Neural cell (in vitro differentiated cells): ENCODE data around the gene KANK4. TPM values are rescaled to one million over a fixed set of nuclear protein-coding genes. Genes with fewer than 3 reads are reported as not detected.

ENCODE experiments used
- H2AFZ ChIP-seq: fragments of 200-600, 300-800 bp; sonication (generic), shearing (Covaris generic); 2 replicates; pipeline ENCODE4 v1.6.0; 2014; ENCODE audit warnings: low read depth, mild to moderate bottlenecking, antibody characterized with exemption, low read length, moderate library complexity
- H3F3A ChIP-seq: fragments of 200-600 bp; shearing (Covaris generic); 2 replicates; pipeline ENCODE4 v1.6.1; 2016; ENCODE audit warnings: mild to moderate bottlenecking, moderate library complexity, mixed read lengths, antibody characterized with exemption, low read length; ENCODE audit not compliant: insufficient read depth, poor library complexity, severe bottlenecking
- H3K27ac ChIP-seq: fragments of 200-600, 300-800 bp; sonication (generic), shearing (Covaris generic); 2 replicates; pipeline ENCODE4 v1.5.1; 2014; ENCODE audit warnings: mild to moderate bottlenecking, low read length, moderate library complexity
- H3K27me3 ChIP-seq: fragments of 300-800, 200-600 bp; sonication (generic), shearing (Covaris generic); 2 replicates; pipeline ENCODE4 v1.6.0; 2014; ENCODE audit warnings: mild to moderate bottlenecking, low read depth, low read length, moderate library complexity; ENCODE audit not compliant: insufficient read depth
- H3K36me3 ChIP-seq: fragments of 300-800, 200-600 bp; sonication (generic), shearing (Covaris generic); 2 replicates; pipeline ENCODE4 v1.5.1; 2014; ENCODE audit warnings: mild to moderate bottlenecking, antibody characterized with exemption, low read length, moderate library complexity; ENCODE audit not compliant: insufficient read depth
- H3K4me2 ChIP-seq: fragments of 300-800, 200-600 bp; sonication (generic), shearing (Covaris generic); 2 replicates; pipeline ENCODE4 v1.6.0; 2014; ENCODE audit warnings: mild to moderate bottlenecking, low read length
- H3K4me3 ChIP-seq: fragments of 300-800, 200-600 bp; sonication (generic), shearing (Covaris generic); 2 replicates; pipeline ENCODE4 v1.5.1; 2014; ENCODE audit warnings: mild to moderate bottlenecking, low read length, moderate library complexity
- H3K79me2 ChIP-seq: fragments of 200-600 bp; shearing (Covaris generic); replicated peaks from 2 replicates; pipeline ENCODE4 v1.6.0; 2014; ENCODE audit warnings: mild to moderate bottlenecking, low read length, moderate library complexity; ENCODE audit not compliant: insufficient read depth
- H3K9ac ChIP-seq: fragments of 300-800, 200-600 bp; sonication (generic), shearing (Covaris generic); 2 replicates; pipeline ENCODE4 v1.6.1; 2016; ENCODE audit warnings: mild to moderate bottlenecking, low read length, mixed read lengths
- H3K9me2 ChIP-seq: fragments of 200-600 bp; shearing (Covaris generic); 2 replicates; pipeline ENCODE4 v1.6.1; 2016; ENCODE audit warnings: mild to moderate bottlenecking, low read length, mixed read lengths; ENCODE audit not compliant: insufficient read depth
- H3K9me3 ChIP-seq: fragments of 200-600, 300-800 bp; sonication (generic), shearing (Covaris generic); 2 replicates; pipeline ENCODE4 v1.6.1; 2016; ENCODE audit warnings: mild to moderate bottlenecking, mixed run types, low read length, moderate library complexity, mixed read lengths
- H4K20me1 ChIP-seq: fragments of 200-600 bp; shearing (Covaris generic); 2 replicates; pipeline ENCODE4 v1.6.1; 2016; ENCODE audit warnings: mild to moderate bottlenecking, mixed run types; ENCODE audit not compliant: insufficient read depth
- EP300 ChIP-seq: fragments of 450-650 bp; conservative IDR thresholded peaks from 2 replicates; pipeline ENCODE4 v1.6.1; 2014; ENCODE audit warnings: antibody characterized with exemption, mild to moderate bottlenecking, moderate library complexity; ENCODE audit not compliant: poor library complexity, severe bottlenecking
- EZH2 ChIP-seq: fragments of 200-600, 300-800 bp; shearing (Covaris generic), sonication (generic); IDR thresholded peaks from 2 replicates; pipeline ENCODE4 v1.6.1; 2014; ENCODE audit warnings: antibody characterized with exemption, low read length, borderline replicate concordance, mild to moderate bottlenecking; ENCODE audit not compliant: insufficient read depth, poor library complexity, severe bottlenecking
- MXI1 ChIP-seq: fragments of 450-650 bp; conservative IDR thresholded peaks from 2 replicates; pipeline ENCODE4 v1.6.1; 2014; ENCODE audit warnings: antibody characterized with exemption, mild to moderate bottlenecking; ENCODE audit not compliant: poor library complexity, severe bottlenecking
- POLR2AphosphoS5 ChIP-seq: IDR thresholded peaks from 2 replicates; pipeline ENCODE4 v1.6.1; 2012
- RAD21 ChIP-seq: fragments of 450-650 bp; conservative IDR thresholded peaks from 2 replicates; pipeline ENCODE4 v1.6.1; 2014; ENCODE audit warnings: antibody characterized with exemption, mild to moderate bottlenecking, moderate library complexity
- SMC3 ChIP-seq: fragments of 450-650 bp; conservative IDR thresholded peaks from 2 replicates; pipeline ENCODE4 v1.6.1; 2014; ENCODE audit warnings: antibody characterized with exemption, mild to moderate bottlenecking, moderate library complexity; ENCODE audit not compliant: poor library complexity
- TAF1 ChIP-seq: IDR thresholded peaks from 2 replicates; pipeline ENCODE4 v1.6.1; 2012; ENCODE audit warnings: low read depth
- polyA plus RNA-seq: library from polyadenylated mRNA; depleted of rRNA; stranded (reverse); fragments of >200 nt; gene quantifications from 2 replicates; pipeline ENCODE4 v1.2.3, GENCODE V29; 2014
- TF ChIP-seq, protein P1 (sequence below): IDR thresholded peaks from 2 replicates; pipeline ENCODE4 v1.6.1; 2012; ENCODE audit warnings: borderline replicate concordance
- TF ChIP-seq, protein P2 (sequence below): fragments of 450-650 bp; IDR thresholded peaks from 2 replicates; pipeline ENCODE4 v1.5.1; 2014; ENCODE audit warnings: antibody characterized with exemption, mild to moderate bottlenecking, moderate library complexity; ENCODE audit not compliant: poor library complexity, severe bottlenecking

The KANK4 gene
- polyA plus RNA-seq, 1 donor from 2014 or later = 0.25 TPM

DNA sequence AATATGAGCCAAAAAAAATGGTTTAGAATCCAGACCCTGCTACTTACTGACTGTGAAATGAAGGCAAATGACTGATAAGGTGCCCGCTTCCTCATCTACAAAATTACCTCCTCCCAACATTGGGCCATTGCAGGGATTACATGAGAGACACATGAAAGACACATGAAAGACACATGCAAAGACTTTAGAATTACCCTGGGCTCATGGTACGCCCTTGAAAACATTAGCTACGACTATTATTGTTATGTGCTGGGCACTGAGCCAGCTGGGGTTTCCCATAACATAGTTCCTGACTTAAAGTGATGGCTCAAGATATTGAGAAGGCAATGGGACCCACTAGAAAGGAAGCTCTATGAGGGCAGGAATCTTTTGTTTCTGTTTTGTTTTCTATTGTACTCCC, 43.7 kb upstream of the KANK4 start:
- no peak overlapping the region for H2AFZ ChIP-seq
- no peak overlapping the region for H3K27ac ChIP-seq
- H3K9ac ChIP-seq = no peak overlapping the region
- H3K4me3 ChIP-seq = no peak overlapping the region
- H3K79me2 ChIP-seq = no peaks in the 10 kb centered on the region
- H4K20me1 ChIP-seq = no peaks in the 10 kb centered on the region
- no peak overlapping the region for H3K4me2 ChIP-seq
- H3K9me2 ChIP-seq = no peaks in the 10 kb centered on the region
- peaks cover 5% of the 10 kb centered on the region for H3K9me3 ChIP-seq
- no peaks in the 10 kb centered on the region for H3K27me3 ChIP-seq
- H3F3A ChIP-seq = no peaks in the 10 kb centered on the region
- no peaks in the 10 kb centered on the region for H3K36me3 ChIP-seq
- TF ChIP-seq SMC3 = no peak
- no peak for TF ChIP-seq POLR2AphosphoS5
- no peak for TF ChIP-seq MXI1
- TF ChIP-seq, protein P1, sequence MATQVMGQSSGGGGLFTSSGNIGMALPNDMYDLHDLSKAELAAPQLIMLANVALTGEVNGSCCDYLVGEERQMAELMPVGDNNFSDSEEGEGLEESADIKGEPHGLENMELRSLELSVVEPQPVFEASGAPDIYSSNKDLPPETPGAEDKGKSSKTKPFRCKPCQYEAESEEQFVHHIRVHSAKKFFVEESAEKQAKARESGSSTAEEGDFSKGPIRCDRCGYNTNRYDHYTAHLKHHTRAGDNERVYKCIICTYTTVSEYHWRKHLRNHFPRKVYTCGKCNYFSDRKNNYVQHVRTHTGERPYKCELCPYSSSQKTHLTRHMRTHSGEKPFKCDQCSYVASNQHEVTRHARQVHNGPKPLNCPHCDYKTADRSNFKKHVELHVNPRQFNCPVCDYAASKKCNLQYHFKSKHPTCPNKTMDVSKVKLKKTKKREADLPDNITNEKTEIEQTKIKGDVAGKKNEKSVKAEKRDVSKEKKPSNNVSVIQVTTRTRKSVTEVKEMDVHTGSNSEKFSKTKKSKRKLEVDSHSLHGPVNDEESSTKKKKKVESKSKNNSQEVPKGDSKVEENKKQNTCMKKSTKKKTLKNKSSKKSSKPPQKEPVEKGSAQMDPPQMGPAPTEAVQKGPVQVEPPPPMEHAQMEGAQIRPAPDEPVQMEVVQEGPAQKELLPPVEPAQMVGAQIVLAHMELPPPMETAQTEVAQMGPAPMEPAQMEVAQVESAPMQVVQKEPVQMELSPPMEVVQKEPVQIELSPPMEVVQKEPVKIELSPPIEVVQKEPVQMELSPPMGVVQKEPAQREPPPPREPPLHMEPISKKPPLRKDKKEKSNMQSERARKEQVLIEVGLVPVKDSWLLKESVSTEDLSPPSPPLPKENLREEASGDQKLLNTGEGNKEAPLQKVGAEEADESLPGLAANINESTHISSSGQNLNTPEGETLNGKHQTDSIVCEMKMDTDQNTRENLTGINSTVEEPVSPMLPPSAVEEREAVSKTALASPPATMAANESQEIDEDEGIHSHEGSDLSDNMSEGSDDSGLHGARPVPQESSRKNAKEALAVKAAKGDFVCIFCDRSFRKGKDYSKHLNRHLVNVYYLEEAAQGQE = no peak
- no peak for TF ChIP-seq TAF1
- TF ChIP-seq, protein P2, sequence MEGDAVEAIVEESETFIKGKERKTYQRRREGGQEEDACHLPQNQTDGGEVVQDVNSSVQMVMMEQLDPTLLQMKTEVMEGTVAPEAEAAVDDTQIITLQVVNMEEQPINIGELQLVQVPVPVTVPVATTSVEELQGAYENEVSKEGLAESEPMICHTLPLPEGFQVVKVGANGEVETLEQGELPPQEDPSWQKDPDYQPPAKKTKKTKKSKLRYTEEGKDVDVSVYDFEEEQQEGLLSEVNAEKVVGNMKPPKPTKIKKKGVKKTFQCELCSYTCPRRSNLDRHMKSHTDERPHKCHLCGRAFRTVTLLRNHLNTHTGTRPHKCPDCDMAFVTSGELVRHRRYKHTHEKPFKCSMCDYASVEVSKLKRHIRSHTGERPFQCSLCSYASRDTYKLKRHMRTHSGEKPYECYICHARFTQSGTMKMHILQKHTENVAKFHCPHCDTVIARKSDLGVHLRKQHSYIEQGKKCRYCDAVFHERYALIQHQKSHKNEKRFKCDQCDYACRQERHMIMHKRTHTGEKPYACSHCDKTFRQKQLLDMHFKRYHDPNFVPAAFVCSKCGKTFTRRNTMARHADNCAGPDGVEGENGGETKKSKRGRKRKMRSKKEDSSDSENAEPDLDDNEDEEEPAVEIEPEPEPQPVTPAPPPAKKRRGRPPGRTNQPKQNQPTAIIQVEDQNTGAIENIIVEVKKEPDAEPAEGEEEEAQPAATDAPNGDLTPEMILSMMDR = no peak
- no peak for TF ChIP-seq RAD21
- TF ChIP-seq EP300 = no peak
- TF ChIP-seq EZH2 = no peak

DNA sequence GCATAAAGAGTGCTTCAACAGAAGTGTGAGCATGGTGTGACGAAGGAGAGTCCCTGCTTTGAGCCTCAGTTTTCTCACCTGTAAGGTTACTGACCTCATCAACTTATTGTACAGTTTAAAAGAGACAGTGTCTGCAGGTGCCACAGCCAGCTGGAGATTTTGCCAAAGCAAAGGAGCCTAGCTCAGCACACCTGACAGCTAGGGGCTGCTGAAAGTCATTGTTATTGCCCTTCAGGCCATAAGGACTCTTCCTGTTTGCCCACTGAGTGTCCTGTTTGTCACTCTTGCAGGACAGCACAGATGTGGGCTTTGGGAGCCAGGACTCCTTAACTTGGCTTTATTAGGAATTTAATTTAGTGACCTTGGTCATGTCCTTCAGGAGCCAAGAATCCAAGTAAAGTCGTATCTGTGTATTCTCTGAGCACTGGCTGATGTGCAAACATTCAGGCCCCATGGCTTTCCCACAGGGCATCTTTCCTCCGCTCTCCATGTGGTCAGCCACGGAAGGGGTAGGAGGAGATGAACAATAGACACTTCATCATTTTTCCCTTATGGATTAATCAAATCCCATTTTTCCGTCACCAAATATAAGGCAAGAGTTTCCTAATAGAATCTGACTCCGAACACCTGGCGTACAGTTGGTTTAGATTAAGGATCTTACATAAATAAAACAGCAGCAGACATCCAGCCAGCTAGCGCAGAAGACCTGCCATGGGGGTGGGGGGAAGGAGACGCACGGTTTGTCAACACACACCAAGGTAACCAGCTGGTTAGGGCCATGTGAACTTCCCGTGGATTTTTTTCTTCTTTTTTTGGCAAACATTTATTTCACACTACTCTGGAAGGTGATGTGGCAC, 43.1 kb upstream of the KANK4 start:
- H3K27ac ChIP-seq = no peak overlapping the region
- H3K9ac ChIP-seq = no peak overlapping the region
- no peak overlapping the region for H2AFZ ChIP-seq
- H3K4me3 ChIP-seq = no peak overlapping the region
- H3K9me3 ChIP-seq = peaks cover 5% of the 10 kb centered on the region
- H3F3A ChIP-seq = no peaks in the 10 kb centered on the region
- H3K79me2 ChIP-seq = no peaks in the 10 kb centered on the region
- H3K36me3 ChIP-seq = no peaks in the 10 kb centered on the region
- H3K27me3 ChIP-seq = no peaks in the 10 kb centered on the region
- TF ChIP-seq SMC3 (no peak), MXI1 (no peak), EZH2 (no peak), TAF1 (no peak), RAD21 (no peak), EP300 (no peak), POLR2AphosphoS5 (no peak)
- TF ChIP-seq, protein P1 = no peak
- TF ChIP-seq, protein P2 = no peak
- H4K20me1 ChIP-seq = no peaks in the 10 kb centered on the region
- H3K4me2 ChIP-seq = no peak overlapping the region
- no peaks in the 10 kb centered on the region for H3K9me2 ChIP-seq
